HepG2 (cell line): ENCODE data around the gene RSAD1. TPM values are rescaled to one million over a fixed set of nuclear protein-coding genes. Genes with fewer than 3 reads are reported as not detected.

Source experiments
- ATAC-seq: fragments of 200-7000 bp; cut with Tn5 transposase; 3 replicates; pipeline ENCODE4 v1.9.1; 2020; ENCODE audit warnings: mild to moderate bottlenecking, moderate library complexity
- BruUV-seq: library from RNA; stranded (reverse); fragments of 400-500 nt; replicated peaks from 2 replicates; lab custom pipeline; 2021; lab: Mats Ljungman, UMichigan
- CTCF ChIA-PET: fragments of 300-600 bp; formaldehyde crosslinking; extraction: SDS; loops from one replicate; lab custom pipeline; 2021; ENCODE audit warnings: low total read pairs, inconsistent platforms, low intra/inter-chr PET ratio; lab: Yijun Ruan, JAX
- POLR2A ChIA-PET: fragments of 350-600 bp; sonication (Branson Sonifier 250); formaldehyde crosslinking; loops from one replicate; lab custom pipeline; 2020; ENCODE audit warnings: antibody characterized with exemption, inconsistent platforms; lab: Yijun Ruan, JAX
- DNase-seq: peaks from one replicate; pipeline ENCODE4 v3.0.0-alpha.2; 2015; ENCODE audit warnings: low spot score
- FAIRE-seq: peaks from 3 replicates; lab custom pipeline; 2011; peaks lifted over from hg19 to GRCh38; lab: Jason Lieb, UNC
- H2AFZ ChIP-seq: one replicate; pipeline ENCODE4 v1.6.1; 2011; ENCODE audit warnings: low read length, inconsistent platforms
- H3K27ac ChIP-seq: fragments of 300-600 bp; 3 replicates; pipeline ENCODE4 v1.8.0; 2011; ENCODE audit warnings: mixed run types, mild to moderate bottlenecking, mixed read lengths, low read length, inconsistent platforms; ENCODE audit not compliant: insufficient read depth; ENCODE audit errors: extremely low read length
- H3K27me3 ChIP-seq, 2 experiments: fragments of 200-600 bp in 1 of 2; 2 replicates in 1 of 2; 3 replicates in 1 of 2; pipeline versions ENCODE4 v1.6.0 to v1.8.0; 2011; ENCODE audit warnings: low read length in 2 of 2, mild to moderate bottlenecking in 2 of 2, moderate library complexity in 2 of 2, inconsistent platforms in 1 of 2; ENCODE audit not compliant: insufficient read depth in 2 of 2, control insufficient read depth in 1 of 2
- H3K36me3 ChIP-seq, 2 experiments: fragments of 200-600 bp in 1 of 2; replicated peaks in 1 of 2; 2 replicates in 1 of 2; 3 replicates in 1 of 2; pipeline versions ENCODE4 v1.5.1 to v1.8.0; 2011; ENCODE audit warnings: low read length in 2 of 2, inconsistent platforms in 1 of 2; ENCODE audit not compliant: insufficient read depth in 2 of 2, control insufficient read depth in 1 of 2
- H3K4me1 ChIP-seq: 2 replicates; pipeline ENCODE4 v1.5.1; 2012; ENCODE audit warnings: low read length, inconsistent platforms; ENCODE audit not compliant: insufficient read depth
- H3K4me2 ChIP-seq: 2 replicates; pipeline ENCODE4 v1.6.0; 2011; ENCODE audit warnings: low read depth, low read length, inconsistent platforms
- H3K4me3 ChIP-seq, 3 experiments: fragments of 200-600 bp in 1 of 3; sonication (generic), shearing (Covaris generic) in 1 of 3; replicated peaks in 1 of 3; 2 replicates each; pipeline ENCODE4 v1.5.1; 2011 to 2016; ENCODE audit warnings: low read length in 3 of 3, inconsistent platforms in 2 of 3, low read depth in 2 of 3, mild to moderate bottlenecking in 2 of 3, control low read depth in 1 of 3, mixed read lengths in 1 of 3; ENCODE audit not compliant: insufficient read depth in 1 of 3
- H3K79me2 ChIP-seq: one replicate; pipeline ENCODE4 v1.6.1; 2011; ENCODE audit warnings: low read length, inconsistent platforms; ENCODE audit not compliant: insufficient read depth
- H3K9ac ChIP-seq: 2 replicates; pipeline ENCODE4 v1.6.0; 2011; ENCODE audit warnings: mild to moderate bottlenecking, low read depth, low read length, inconsistent platforms; ENCODE audit not compliant: insufficient read depth
- H3K9me3 ChIP-seq: 2 replicates; pipeline ENCODE4 v1.5.1; 2012; ENCODE audit warnings: mild to moderate bottlenecking, low read length
- H4K20me1 ChIP-seq: 2 replicates; pipeline ENCODE4 v1.6.0; 2011; ENCODE audit warnings: inconsistent platforms, mild to moderate bottlenecking, low read length, moderate library complexity; ENCODE audit not compliant: insufficient read depth
- DNMT1 ChIP-seq: sonication (generic); formaldehyde crosslinking; IDR thresholded peaks from 2 replicates; pipeline ENCODE4 v1.5.1; 2020; ENCODE audit warnings: mild to moderate bottlenecking, missing genetic modification reagents
- HES4 ChIP-seq: sonication (generic); formaldehyde crosslinking; IDR thresholded peaks from 2 replicates; pipeline ENCODE4 v1.9.0; 2021; ENCODE audit warnings: mild to moderate bottlenecking, missing genetic modification reagents, borderline replicate concordance
- IKZF4 ChIP-seq: sonication (generic); formaldehyde crosslinking; IDR thresholded peaks from 2 replicates; pipeline ENCODE4 v1.5.1; 2020; ENCODE audit warnings: borderline replicate concordance, mild to moderate bottlenecking, low read depth, missing genetic modification reagents; ENCODE audit errors: not compliant biosample characterization
- MED1 ChIP-seq: sonication (generic); formaldehyde crosslinking; IDR thresholded peaks from 2 replicates; pipeline ENCODE4 v1.4.0; 2020; ENCODE audit warnings: missing genetic modification reagents
- MLX ChIP-seq: IDR thresholded peaks from 2 replicates; pipeline ENCODE4 v1.6.1; 2016
- NFYC ChIP-seq: IDR thresholded peaks from 2 replicates; pipeline ENCODE4 v1.6.1; 2016; ENCODE audit warnings: missing genetic modification reagents, missing compliant biosample characterization
- REST ChIP-seq, 2 experiments: IDR thresholded peaks; 2 replicates each; pipeline ENCODE4 v1.6.1; 2011 to 2012; ENCODE audit warnings: low read length in 2 of 2, borderline replicate concordance in 1 of 2, low read depth in 1 of 2, mild to moderate bottlenecking in 1 of 2, moderate library complexity in 1 of 2
- RFX3 ChIP-seq: IDR thresholded peaks from 2 replicates; pipeline ENCODE4 v1.6.1; 2016; ENCODE audit warnings: missing biosample characterization, missing genetic modification reagents
- SETDB1 ChIP-seq: sonication (generic); formaldehyde crosslinking; IDR thresholded peaks from 2 replicates; pipeline ENCODE4 v1.5.1; 2020; ENCODE audit warnings: missing genetic modification reagents, mild to moderate bottlenecking, borderline replicate concordance
- TOPORS ChIP-seq: sonication (generic); formaldehyde crosslinking; IDR thresholded peaks from 2 replicates; pipeline ENCODE4 v1.8.0; 2023; ENCODE audit warnings: mild to moderate bottlenecking, missing genetic modification reagents
- XBP1 ChIP-seq: sonication (generic); formaldehyde crosslinking; IDR thresholded peaks from 2 replicates; pipeline ENCODE4 v1.5.0; 2020; ENCODE audit warnings: missing genetic modification reagents
- ZBTB33 ChIP-seq: sonication (generic); formaldehyde crosslinking; IDR thresholded peaks from 2 replicates; pipeline ENCODE4 v1.4.0; 2020; ENCODE audit warnings: missing genetic modification reagents
- ZBTB38 ChIP-seq: sonication (generic); formaldehyde crosslinking; IDR thresholded peaks from 2 replicates; pipeline ENCODE4 v1.5.1; 2020; ENCODE audit warnings: mild to moderate bottlenecking, missing genetic modification reagents
- ZC3H4 ChIP-seq: sonication (generic); formaldehyde crosslinking; IDR thresholded peaks from 2 replicates; pipeline ENCODE4 v1.4.0; 2020; ENCODE audit warnings: missing genetic modification reagents, borderline replicate concordance
- ZKSCAN1 ChIP-seq: fragments of 150-350 bp; IDR thresholded peaks from 2 replicates; pipeline ENCODE4 v1.6.1; 2014; ENCODE audit warnings: low read length
- ZNF275 ChIP-seq: sonication (generic); formaldehyde crosslinking; IDR thresholded peaks from 2 replicates; pipeline ENCODE4 v1.8.0; 2022; ENCODE audit warnings: missing genetic modification reagents, mild to moderate bottlenecking, inconsistent platforms, borderline replicate concordance
- ZNF530 ChIP-seq: sonication (generic); formaldehyde crosslinking; IDR thresholded peaks from 2 replicates; pipeline ENCODE4 v1.5.0; 2020; ENCODE audit warnings: low read depth, mild to moderate bottlenecking, missing genetic modification reagents
- ZNF776 ChIP-seq: sonication (generic); formaldehyde crosslinking; IDR thresholded peaks from 2 replicates; pipeline ENCODE4 v1.4.0; 2020; ENCODE audit warnings: mild to moderate bottlenecking, missing genetic modification reagents
- WGBS: methylation state at CpG from one replicate; pipeline ENCODE4 v1.1.6; 2017; ENCODE audit warnings: low lambda C conversion rate; 5-methylcytosine and 5-hydroxymethylcytosine counted together
- in situ Hi-C: cut with HindIII; loops from 2 replicates; pipeline ENCODE4 v1.10.0; 2017; ENCODE audit warnings: low pct_unique_long_range_greater_than_20kb; ENCODE audit not compliant: extremely low pct_ligation_motif_present
- intact Hi-C: fragments of 100-400 bp; cut with micrococcal nuclease; formaldehyde crosslinking; loops from one replicate; pipeline ENCODE4 v1.10.0; 2022; ENCODE audit not compliant: unreplicated experiment
- polyA plus RNA-seq, 8 experiments: library from polyadenylated mRNA; depleted of rRNA in 3 of 8; stranded (reverse) in 7 of 8; unstranded in 1 of 8; fragments of >200 nt; fragmentation: Illumina TruSeq in 4 of 8; extraction: Trizol in 4 of 8; gene quantifications; 2 replicates each; pipeline versions ENCODE4 v1.2.1 to v1.2.3, GENCODE V29; 2011 to 2016; ENCODE audit warnings: low read depth in 4 of 8, missing spikeins in 1 of 8, mixed read lengths in 1 of 8; ENCODE audit not compliant: insufficient read depth in 1 of 8
- total RNA-seq, 5 experiments: library from RNA; depleted of rRNA; stranded (reverse); fragments of >200 nt; fragmentation: Illumina TruSeq; extraction: Trizol; gene quantifications; 2 replicates each; pipeline ENCODE4 v1.2.3, GENCODE V29; 2016; ENCODE audit warnings: low read depth in 1 of 5

Gene RSAD1
- total and polyA plus RNA-seq, 2 of the 13 experiments (the other 11 are each of a cell fraction or from before 2014, with no cell fraction given): 22.7 to 27.7 TPM

GRCh38 chr17:50474523-50474922 lies 4.1 kb upstream of the RSAD1 start (continued):
- TF ChIP-seq SETDB1 (no peak), MLX (no peak), HES4 (CRISPR knock-in tag) (no peak), DNMT1 (CRISPR knock-in tag) (no peak), REST (IDR thresholded peaks at IDR 0.05; ENCODE audit: borderline replicate concordance in 1 of 2, low read depth in 1 of 2, low read length in 2 of 2) (no peak), IKZF4 (CRISPR knock-in tag) (no peak), ZBTB38 (no peak), MED1 (CRISPR knock-in tag) (no peak), RFX3 (CRISPR knock-in tag) (no peak)

GRCh38 chr17:50475362-50475761 lies 3.3 kb upstream of the RSAD1 start:
- ATAC-seq: no peak
- H3K27me3 ChIP-seq: no peaks in the 10 kb centered on the region
- H3K4me2 ChIP-seq: no peak overlapping the region
- no peak for DNase-seq
- peaks cover 21% of the 10 kb centered on the region in 2 experiments; a peak in 4 of 5 replicates for H3K36me3 ChIP-seq
- ChIA-PET POLR2A (no interaction called here), CTCF (no interaction called here)
- BruUV-seq: no TSS peak
- no peak overlapping the region for H3K4me3 ChIP-seq
- 91% methylated on average over 4 of the region's 4 CpGs for WGBS
- peak; percentile 23 for FAIRE-seq
- H3K27ac ChIP-seq: no peak overlapping the region
- H3K4me1 ChIP-seq: peaks cover 45% of the 10 kb centered on the region
- intact Hi-C loops: no loop called here
- no peak overlapping the region for H2AFZ ChIP-seq
- H3K79me2 ChIP-seq: peaks cover under 1% of the 10 kb centered on the region
- H4K20me1 ChIP-seq: peaks cover 4% of the 10 kb centered on the region; the same call in 1 of the 2 replicates
- no peaks in the 10 kb centered on the region for H3K9me3 ChIP-seq
- no peak overlapping the region for H3K9ac ChIP-seq
- in situ Hi-C loops: loop anchor here (5.0 kb wide), 1 partner anchor 78 kb away; the partner anchor contains the start of gene LRRC59
- peak; percentile 61 for TF ChIP-seq ZBTB33 (CRISPR knock-in tag)
- no peak for TF ChIP-seq TOPORS (CRISPR knock-in tag)
- TF ChIP-seq XBP1 (CRISPR knock-in tag): no peak
- TF ChIP-seq ZNF776: no peak
- TF ChIP-seq NFYC (CRISPR knock-in tag): no peak
- TF ChIP-seq HES4 (CRISPR knock-in tag): no peak
- no peak for TF ChIP-seq ZKSCAN1
- no peak for TF ChIP-seq ZC3H4 (CRISPR knock-in tag)
- TF ChIP-seq ZNF275 (CRISPR knock-in tag): no peak
- no peak for TF ChIP-seq ZNF530 (CRISPR knock-in tag)
